Natural killer cell (primary cell): Measurements from ENCODE around the gene RANBP17. TPM values are rescaled to one million over a fixed set of nuclear protein-coding genes. Genes with fewer than 3 reads are reported as not detected.
A peak's percentile ranks its signal among the peaks of the same experiment; 100 is the strongest.

Experiments
- ATAC-seq, 3 donors: fragments of 150-1000 bp in 2 of 3; fragments of 200-7000 bp in 1 of 3; cut with Tn5 transposase; 1 replicate in 1 of 3; 2 replicates in 2 of 3; pipeline ENCODE4 v1.10.0; 2021; ENCODE audit warnings: mild to moderate bottlenecking in 2 of 3, moderate library complexity in 2 of 3
- DNase-seq, 2 donors: peaks; one replicate each; pipeline versions ENCODE4 v3.0.0 to v3.0.0-alpha.2; 2013 to 2021; ENCODE audit warnings: mixed read lengths in 1 of 2
- H3K27ac ChIP-seq: one replicate; pipeline ENCODE4 v1.5.1; 2013; ENCODE audit warnings: mild to moderate bottlenecking, low read length
- H3K27me3 ChIP-seq: one replicate; pipeline ENCODE4 v1.6.1; 2013; ENCODE audit warnings: low read length; ENCODE audit not compliant: control insufficient read depth, insufficient read depth
- H3K36me3 ChIP-seq: one replicate; pipeline ENCODE4 v1.6.1; 2013; ENCODE audit warnings: low read length; ENCODE audit not compliant: control insufficient read depth, insufficient read depth
- H3K4me1 ChIP-seq: one replicate; pipeline ENCODE4 v1.6.1; 2013; ENCODE audit warnings: low read length; ENCODE audit not compliant: control insufficient read depth, insufficient read depth
- H3K4me3 ChIP-seq: one replicate; pipeline ENCODE4 v1.5.1; 2013; ENCODE audit warnings: low read length
- H3K9me3 ChIP-seq: one replicate; pipeline ENCODE4 v1.6.1; 2013; ENCODE audit warnings: low read length; ENCODE audit not compliant: control insufficient read depth, insufficient read depth
- H3K27ac Mint-ChIP-seq, 2 donors: one replicate each; pipeline ENCODE4 v1.8.0; 2022; ENCODE audit warnings: mild to moderate bottlenecking in 2 of 2, mixed read lengths in 2 of 2, moderate library complexity in 1 of 2
- H3K27me3 Mint-ChIP-seq, 2 donors: one replicate each; pipeline ENCODE4 v1.8.0; 2022; ENCODE audit warnings: low read depth in 2 of 2, mixed read lengths in 2 of 2
- H3K36me3 Mint-ChIP-seq: one replicate; pipeline ENCODE4 v1.8.0; 2022; ENCODE audit warnings: mixed read lengths
- H3K4me1 Mint-ChIP-seq, 2 donors: one replicate each; pipeline ENCODE4 v1.8.0; 2022; ENCODE audit warnings: mixed read lengths in 2 of 2
- H3K4me3 Mint-ChIP-seq: one replicate; pipeline ENCODE4 v1.8.0; 2022; ENCODE audit warnings: mild to moderate bottlenecking, moderate library complexity, mixed read lengths
- H3K9me3 Mint-ChIP-seq, 2 donors: one replicate each; pipeline ENCODE4 v1.8.0; 2022; ENCODE audit warnings: mixed read lengths in 2 of 2
- WGBS: methylation state at CpG from one replicate; pipeline ENCODE4 v1.1.7; 2013; ENCODE audit warnings: missing lambda C conversion rate; ENCODE audit not compliant: insufficient coverage; 5-methylcytosine and 5-hydroxymethylcytosine counted together
- intact Hi-C: fragments of 100-400 bp; cut with micrococcal nuclease; formaldehyde crosslinking; loops from one replicate; pipeline ENCODE4 v1.14.2; 2022
- total RNA-seq, 4 donors: library from RNA; stranded (reverse); fragments of 120-200 nt in 1 of 4; gene quantifications; one replicate each; pipeline versions ENCODE4 v1.2.3 to v1.2.4, GENCODE V29; 2013 to 2022
- TF ChIP-seq, protein P1 (sequence below): fragments of 200-600 bp; IDR thresholded peaks from one replicate; pipeline ENCODE4 v1.8.0; 2022; ENCODE audit warnings: antibody characterized with exemption

Gene RANBP17
- total RNA-seq, 3 donors from 2014 or later (not counting 1 experiment from before 2014, with no cell fraction given) = 11.2 to 15.0 (median 12.6) TPM

DNA sequence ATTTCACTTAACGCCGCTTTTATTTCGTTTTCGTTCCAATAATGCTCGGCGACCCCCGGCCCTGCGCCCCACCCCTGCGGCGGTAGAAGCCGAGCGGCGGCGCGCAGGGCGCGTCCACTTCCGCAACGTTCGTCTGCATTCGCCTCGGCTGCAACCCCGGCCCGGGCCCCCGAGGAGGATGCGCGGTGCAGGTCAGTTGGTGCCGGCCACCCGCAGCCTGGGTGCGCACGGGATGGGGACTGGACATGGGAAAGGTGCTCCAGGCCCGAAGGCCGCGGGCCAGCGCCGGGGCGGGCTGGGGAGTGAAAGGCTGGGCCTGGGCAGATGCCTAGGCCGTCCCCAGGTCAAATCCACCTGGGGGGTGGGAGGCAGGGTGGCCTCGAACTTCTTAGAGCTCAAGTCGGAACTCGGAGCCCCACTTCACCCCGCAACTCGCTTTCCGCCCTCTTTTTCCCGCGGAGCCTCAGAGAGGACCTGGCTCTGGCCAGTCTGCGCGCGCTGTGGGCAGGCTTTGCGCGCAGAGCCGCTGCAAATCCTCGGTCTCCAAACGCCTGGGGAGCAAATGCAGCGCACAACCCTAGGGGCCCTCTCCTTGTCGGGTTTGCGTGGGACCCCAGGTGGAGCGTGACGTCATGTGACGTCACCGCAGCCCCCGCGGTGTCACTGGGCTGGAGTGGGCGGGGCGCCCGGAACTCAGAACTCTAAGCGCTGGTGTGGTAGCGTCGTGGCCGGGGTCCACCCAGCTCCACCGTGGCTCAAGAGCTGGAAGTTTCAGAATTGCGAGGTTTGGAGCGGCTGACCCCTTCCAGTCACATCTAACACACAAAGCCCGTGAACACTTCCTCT is 450.5 kb downstream of the RANBP17 start:
- Mint-ChIP-seq H3K36me3 (no peaks in the 10 kb centered on the region), H3K9me3 (no peaks in the 10 kb centered on the region), H3K4me1 (peaks cover 30 to 63% of the 10 kb centered on the region in 2 donors), H3K27me3 (peaks cover 45 to 58% of the 10 kb centered on the region in 2 donors), H3K4me3 (peak overlapping the region; percentile 77), H3K27ac (no peak overlapping the region)
- TF ChIP-seq, protein P1, sequence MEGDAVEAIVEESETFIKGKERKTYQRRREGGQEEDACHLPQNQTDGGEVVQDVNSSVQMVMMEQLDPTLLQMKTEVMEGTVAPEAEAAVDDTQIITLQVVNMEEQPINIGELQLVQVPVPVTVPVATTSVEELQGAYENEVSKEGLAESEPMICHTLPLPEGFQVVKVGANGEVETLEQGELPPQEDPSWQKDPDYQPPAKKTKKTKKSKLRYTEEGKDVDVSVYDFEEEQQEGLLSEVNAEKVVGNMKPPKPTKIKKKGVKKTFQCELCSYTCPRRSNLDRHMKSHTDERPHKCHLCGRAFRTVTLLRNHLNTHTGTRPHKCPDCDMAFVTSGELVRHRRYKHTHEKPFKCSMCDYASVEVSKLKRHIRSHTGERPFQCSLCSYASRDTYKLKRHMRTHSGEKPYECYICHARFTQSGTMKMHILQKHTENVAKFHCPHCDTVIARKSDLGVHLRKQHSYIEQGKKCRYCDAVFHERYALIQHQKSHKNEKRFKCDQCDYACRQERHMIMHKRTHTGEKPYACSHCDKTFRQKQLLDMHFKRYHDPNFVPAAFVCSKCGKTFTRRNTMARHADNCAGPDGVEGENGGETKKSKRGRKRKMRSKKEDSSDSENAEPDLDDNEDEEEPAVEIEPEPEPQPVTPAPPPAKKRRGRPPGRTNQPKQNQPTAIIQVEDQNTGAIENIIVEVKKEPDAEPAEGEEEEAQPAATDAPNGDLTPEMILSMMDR = no peak
- no peaks in the 10 kb centered on the region for H3K9me3 ChIP-seq
- H3K27ac ChIP-seq = no peak overlapping the region
- intact Hi-C loops = no loop called here
- ATAC-seq (peak in 1 of 3 donors; percentile 26), DNase-seq (no peak)
- H3K4me3 ChIP-seq = no peak overlapping the region
- WGBS = 8% methylated on average over 74 of the region's 74 CpGs
- H3K36me3 ChIP-seq = no peaks in the 10 kb centered on the region
- peaks cover 76% of the 10 kb centered on the region for H3K27me3 ChIP-seq
- H3K4me1 ChIP-seq = peaks cover 78% of the 10 kb centered on the region

- Histone ChIP-seq H3K36me3 (no peaks in the 10 kb centered on the region), H3K4me3 (no peak overlapping the region), H3K4me1 (peaks cover 65% of the 10 kb centered on the region), H3K27ac (no peak overlapping the region), H3K27me3 (peaks cover 75% of the 10 kb centered on the region), H3K9me3 (no peaks in the 10 kb centered on the region)
- TF ChIP-seq, protein P1 = no peak
- peaks cover 22 to 51% of the 10 kb centered on the region in 2 donors for H3K4me1 Mint-ChIP-seq
- DNase-seq (no peak), ATAC-seq (no peak)
- peaks cover 49 to 60% of the 10 kb centered on the region in 2 donors for H3K27me3 Mint-ChIP-seq
- H3K4me3 Mint-ChIP-seq = peak overlapping the region; percentile 63
- H3K9me3 Mint-ChIP-seq = no peaks in the 10 kb centered on the region
- H3K27ac Mint-ChIP-seq = no peak overlapping the region
- no peaks in the 10 kb centered on the region for H3K36me3 Mint-ChIP-seq
- 12% methylated on average over 36 of the region's 37 CpGs for WGBS
- intact Hi-C loops = no loop called here
Measured at GRCh38 chr5:171313481-171314206, 451.8 kb downstream of the RANBP17 start.

DNA sequence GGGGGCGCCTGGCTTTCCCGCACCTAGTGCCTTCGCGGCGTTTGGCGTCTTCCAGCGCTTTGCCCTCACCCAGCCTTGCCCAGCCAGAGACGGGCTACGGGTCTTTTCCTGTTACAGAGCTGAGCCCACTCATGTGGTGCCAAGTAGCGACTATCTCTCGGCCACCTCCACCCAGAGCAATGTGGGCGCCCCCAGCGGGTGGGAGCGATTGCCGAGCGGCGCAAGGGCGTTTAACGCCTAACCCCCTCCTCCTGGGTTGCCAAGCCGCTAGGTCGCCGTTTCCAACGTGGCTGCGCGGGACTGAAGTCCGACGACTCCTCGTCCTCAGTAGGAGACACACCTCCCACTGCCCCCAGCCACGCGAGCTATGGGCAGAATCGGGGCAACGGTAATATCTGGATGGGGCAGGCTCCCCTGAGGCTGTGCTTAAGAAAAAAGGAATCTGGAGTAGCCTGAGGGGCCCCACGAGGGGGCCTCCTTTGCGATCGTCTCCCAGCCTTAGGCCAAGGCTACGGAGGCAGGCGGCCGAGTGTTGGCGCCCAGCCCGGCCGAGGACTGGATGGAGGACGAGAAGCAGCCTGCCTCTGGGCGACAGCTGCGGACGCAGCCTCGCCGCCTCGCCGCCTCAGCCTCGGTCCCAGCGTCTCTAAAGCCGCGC is 453.0 kb downstream of the RANBP17 start:
- intact Hi-C loops = no loop called here

More for the DNA sequence above, 453.0 kb downstream of the RANBP17 start:
- H3K27ac ChIP-seq = no peak overlapping the region
- peaks cover 56% of the 10 kb centered on the region for H3K4me1 ChIP-seq
- WGBS = 7% methylated on average over 53 of the region's 53 CpGs
- no peak overlapping the region for H3K4me3 ChIP-seq
- H3K27me3 Mint-ChIP-seq = peaks cover 61 to 66% of the 10 kb centered on the region in 2 donors
- H3K27me3 ChIP-seq = peaks cover 79% of the 10 kb centered on the region
- no peaks in the 10 kb centered on the region for H3K9me3 Mint-ChIP-seq
- no peaks in the 10 kb centered on the region for H3K36me3 Mint-ChIP-seq
- H3K4me1 Mint-ChIP-seq = peaks cover 19 to 43% of the 10 kb centered on the region in 2 donors
- ATAC-seq (no peak), DNase-seq (no peak)
- H3K4me3 Mint-ChIP-seq = peak overlapping the region; percentile 4
- no peaks in the 10 kb centered on the region for H3K36me3 ChIP-seq
- H3K9me3 ChIP-seq = no peaks in the 10 kb centered on the region
- no peak overlapping the region for H3K27ac Mint-ChIP-seq
- TF ChIP-seq, protein P1 = no peak
